Endothelial cell (in vitro differentiated cells): ENCODE measurements around the gene GABBR2. TPM values are rescaled to one million over a fixed set of nuclear protein-coding genes. Genes with fewer than 3 reads are reported as not detected.
"Not testable (repeated sequence)": the region's sequence is repeated elsewhere in the genome, so short reads cannot be mapped to it uniquely, and the experiment has no call there.

ENCODE experiments used
- DNase-seq: peaks from one replicate; pipeline ENCODE4 v3.0.0; 2021; ENCODE audit warnings: low spot score
- H3K27ac Mint-ChIP-seq: one replicate; pipeline ENCODE4 v1.8.0; 2021; ENCODE audit warnings: mixed read lengths, inconsistent platforms; ENCODE audit not compliant: unreplicated experiment
- H3K27me3 Mint-ChIP-seq: one replicate; pipeline ENCODE4 v1.8.0; 2021; ENCODE audit warnings: mild to moderate bottlenecking, moderate library complexity, mixed read lengths, inconsistent platforms; ENCODE audit not compliant: unreplicated experiment
- H3K36me3 Mint-ChIP-seq: one replicate; pipeline ENCODE4 v1.8.0; 2021; ENCODE audit warnings: mild to moderate bottlenecking, low read depth, mixed read lengths, inconsistent platforms; ENCODE audit not compliant: unreplicated experiment
- H3K4me1 Mint-ChIP-seq: one replicate; pipeline ENCODE4 v1.8.0; 2021; ENCODE audit warnings: mild to moderate bottlenecking, mixed read lengths, inconsistent platforms; ENCODE audit not compliant: unreplicated experiment
- H3K4me3 Mint-ChIP-seq: one replicate; pipeline ENCODE4 v1.8.0; 2021; ENCODE audit warnings: mild to moderate bottlenecking, mixed read lengths, inconsistent platforms; ENCODE audit not compliant: unreplicated experiment
- H3K9me3 Mint-ChIP-seq: one replicate; pipeline ENCODE4 v1.8.0; 2021; ENCODE audit warnings: mixed read lengths, inconsistent platforms; ENCODE audit not compliant: unreplicated experiment
- total RNA-seq: library from RNA; stranded (reverse); fragmentation: NEBNext Ultra II Directional; extraction: Animal tissue kit (Norgen Biotek cat#: 25700); gene quantifications from one replicate; pipeline ENCODE4 v1.2.1, GENCODE V29; 2021; ENCODE audit not compliant: unreplicated experiment
- TF ChIP-seq, protein P1 (sequence below): fragments of 200-600 bp; sonication (generic); IDR thresholded peaks from one replicate; pipeline ENCODE4 v1.5.0; 2021; ENCODE audit warnings: antibody characterized with exemption; ENCODE audit not compliant: unreplicated experiment

Gene GABBR2
- total RNA-seq, 1 donor from 2014 or later = 0.46 TPM

DNA sequence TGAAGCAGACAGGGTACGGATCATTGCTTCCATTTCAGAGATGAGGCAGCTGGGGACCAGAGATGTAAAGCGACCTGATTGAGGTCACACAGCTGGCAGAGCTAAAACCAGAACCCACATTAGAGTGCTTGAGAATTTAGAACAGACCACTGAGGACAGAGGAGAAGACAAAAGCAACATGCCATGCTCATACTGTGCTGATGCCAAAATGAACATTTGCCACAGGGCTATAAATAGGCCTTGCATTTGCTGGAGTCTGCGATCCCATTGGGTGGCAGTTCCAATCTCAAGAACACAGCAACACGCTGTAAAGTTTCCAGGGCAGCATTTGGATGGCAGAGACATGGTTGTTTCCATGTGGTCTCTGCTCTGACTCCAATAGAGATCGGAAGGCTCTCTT lies 230.9 kb downstream of the GABBR2 start:
- H3K36me3 Mint-ChIP-seq = no peaks in the 10 kb centered on the region
- H3K9me3 Mint-ChIP-seq = no peaks in the 10 kb centered on the region
- no peak for DNase-seq
- H3K4me3 Mint-ChIP-seq = no peak overlapping the region
- H3K4me1 Mint-ChIP-seq = no peaks in the 10 kb centered on the region
- peaks cover 3% of the 10 kb centered on the region for H3K27me3 Mint-ChIP-seq
- H3K27ac Mint-ChIP-seq = no peak overlapping the region
- TF ChIP-seq, protein P1, sequence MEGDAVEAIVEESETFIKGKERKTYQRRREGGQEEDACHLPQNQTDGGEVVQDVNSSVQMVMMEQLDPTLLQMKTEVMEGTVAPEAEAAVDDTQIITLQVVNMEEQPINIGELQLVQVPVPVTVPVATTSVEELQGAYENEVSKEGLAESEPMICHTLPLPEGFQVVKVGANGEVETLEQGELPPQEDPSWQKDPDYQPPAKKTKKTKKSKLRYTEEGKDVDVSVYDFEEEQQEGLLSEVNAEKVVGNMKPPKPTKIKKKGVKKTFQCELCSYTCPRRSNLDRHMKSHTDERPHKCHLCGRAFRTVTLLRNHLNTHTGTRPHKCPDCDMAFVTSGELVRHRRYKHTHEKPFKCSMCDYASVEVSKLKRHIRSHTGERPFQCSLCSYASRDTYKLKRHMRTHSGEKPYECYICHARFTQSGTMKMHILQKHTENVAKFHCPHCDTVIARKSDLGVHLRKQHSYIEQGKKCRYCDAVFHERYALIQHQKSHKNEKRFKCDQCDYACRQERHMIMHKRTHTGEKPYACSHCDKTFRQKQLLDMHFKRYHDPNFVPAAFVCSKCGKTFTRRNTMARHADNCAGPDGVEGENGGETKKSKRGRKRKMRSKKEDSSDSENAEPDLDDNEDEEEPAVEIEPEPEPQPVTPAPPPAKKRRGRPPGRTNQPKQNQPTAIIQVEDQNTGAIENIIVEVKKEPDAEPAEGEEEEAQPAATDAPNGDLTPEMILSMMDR = no peak

DNA sequence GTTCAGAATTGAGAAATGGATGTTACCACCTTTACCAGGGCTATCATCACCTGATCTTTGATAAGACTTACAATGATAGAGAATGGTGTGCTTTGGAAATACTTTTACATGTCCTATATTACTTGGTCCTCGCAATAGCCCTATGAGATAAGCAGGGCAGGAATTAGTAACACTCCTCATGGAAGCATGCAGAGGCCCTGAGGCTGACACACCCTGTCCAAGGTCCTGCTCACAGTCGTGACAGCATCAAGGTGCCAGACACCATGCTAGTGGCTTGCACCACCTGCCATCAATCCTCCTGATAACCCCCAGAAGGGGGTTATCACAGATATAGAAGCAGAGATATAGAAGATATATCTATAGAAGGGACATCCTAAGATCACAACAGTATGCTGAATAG lies 236.5 kb downstream of the GABBR2 start:
- Mint-ChIP-seq H3K27ac (no peak overlapping the region), H3K4me1 (no peaks in the 10 kb centered on the region), H3K36me3 (no peaks in the 10 kb centered on the region), H3K4me3 (no peak overlapping the region), H3K9me3 (no peaks in the 10 kb centered on the region), H3K27me3 (peaks cover 4% of the 10 kb centered on the region)
- DNase-seq = no peak
- TF ChIP-seq, protein P1 = no peak

DNA sequence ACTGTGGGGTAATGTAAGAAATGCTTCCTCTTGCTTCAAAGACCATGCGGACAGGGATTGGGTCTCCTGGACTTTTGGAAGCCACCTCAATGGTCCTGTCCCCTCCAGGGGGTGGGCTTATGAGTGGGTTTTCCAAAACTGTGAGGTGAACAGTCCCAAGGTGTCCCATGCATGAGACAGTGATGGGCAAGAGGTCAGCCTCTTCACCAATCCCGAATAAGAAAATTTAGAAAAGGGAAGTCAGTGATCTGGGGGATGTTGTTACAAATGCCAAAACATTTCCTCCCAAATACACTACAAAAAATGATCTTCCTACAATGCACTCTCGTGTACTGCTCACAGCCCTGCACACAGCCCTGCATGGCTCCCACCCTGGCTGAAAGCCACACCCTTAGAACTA lies 237.6 kb downstream of the GABBR2 start:
- TF ChIP-seq, protein P1 = no peak
- DNase-seq = no peak
- H3K4me1 Mint-ChIP-seq = peaks cover 3% of the 10 kb centered on the region
- no peak overlapping the region for H3K4me3 Mint-ChIP-seq
- H3K27me3 Mint-ChIP-seq = peaks cover 5% of the 10 kb centered on the region
- H3K27ac Mint-ChIP-seq = no peak overlapping the region
- H3K9me3 Mint-ChIP-seq = no peaks in the 10 kb centered on the region
- H3K36me3 Mint-ChIP-seq = peaks cover 4% of the 10 kb centered on the region

DNA sequence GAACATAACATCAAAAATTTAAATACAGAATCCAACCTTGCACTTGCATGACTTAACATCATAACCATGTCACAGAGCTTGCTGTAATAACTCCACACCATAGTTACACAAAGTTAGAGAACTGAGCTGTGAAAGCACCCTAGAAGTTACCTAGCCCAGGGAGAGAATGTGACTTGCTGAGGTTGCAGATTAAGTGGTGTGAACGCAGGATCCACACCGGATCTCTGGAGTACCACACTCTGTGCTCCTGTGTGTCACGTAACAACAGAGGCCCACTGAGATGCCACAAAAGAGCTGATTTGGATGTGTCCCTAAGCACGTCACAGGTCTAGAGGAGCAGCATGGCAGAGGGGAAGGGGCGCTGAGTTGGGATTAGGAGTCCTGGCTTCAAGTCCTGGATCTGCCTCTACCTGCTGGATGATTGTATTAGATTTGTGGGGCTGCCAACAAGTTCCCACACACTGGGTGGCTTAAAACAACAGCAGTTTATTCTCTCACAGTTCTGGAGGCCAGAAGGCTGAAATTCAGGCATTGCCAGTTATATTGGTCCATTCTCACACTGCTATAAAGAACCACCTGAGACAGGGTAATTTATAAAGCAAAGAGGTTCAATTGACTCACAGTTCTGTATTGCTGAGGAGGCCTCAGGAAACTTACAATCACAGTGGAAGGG lies 240.0 kb downstream of the GABBR2 start:
- Mint-ChIP-seq H3K4me3 (no peak overlapping the region), H3K4me1 (peaks cover 6% of the 10 kb centered on the region), H3K9me3 (no peaks in the 10 kb centered on the region), H3K27ac (no peak overlapping the region), H3K27me3 (peaks cover 5% of the 10 kb centered on the region), H3K36me3 (peaks cover 4% of the 10 kb centered on the region)
- DNase-seq = no peak
- TF ChIP-seq, protein P1 = no peak

DNA sequence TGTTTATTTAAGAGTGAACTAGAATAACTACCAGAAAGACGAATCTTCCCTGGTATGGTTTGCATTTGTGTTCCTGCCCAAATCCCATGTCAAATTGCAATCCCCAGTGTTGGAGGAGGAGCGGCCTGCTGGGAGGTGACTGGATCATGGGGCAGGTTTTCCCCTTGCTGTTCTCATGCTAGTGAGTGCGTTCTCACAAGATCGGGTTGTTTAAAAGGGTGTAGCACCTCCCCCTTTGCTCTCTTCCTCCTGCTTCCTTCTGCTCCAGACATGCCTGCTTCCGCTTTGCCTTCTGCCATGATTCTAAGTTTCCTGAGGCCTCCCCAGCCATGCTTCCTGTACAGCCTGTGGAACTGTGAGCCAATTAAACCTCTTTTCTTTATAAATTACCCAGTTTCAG lies 242.9 kb downstream of the GABBR2 start:
- Mint-ChIP-seq H3K4me3 (no peak overlapping the region), H3K27ac (no peak overlapping the region), H3K9me3 (no peaks in the 10 kb centered on the region), H3K36me3 (peaks cover 15% of the 10 kb centered on the region), H3K4me1 (peaks cover 6% of the 10 kb centered on the region), H3K27me3 (peaks cover 3% of the 10 kb centered on the region)
- DNase-seq = no peak
- TF ChIP-seq, protein P1 = no peak

DNA sequence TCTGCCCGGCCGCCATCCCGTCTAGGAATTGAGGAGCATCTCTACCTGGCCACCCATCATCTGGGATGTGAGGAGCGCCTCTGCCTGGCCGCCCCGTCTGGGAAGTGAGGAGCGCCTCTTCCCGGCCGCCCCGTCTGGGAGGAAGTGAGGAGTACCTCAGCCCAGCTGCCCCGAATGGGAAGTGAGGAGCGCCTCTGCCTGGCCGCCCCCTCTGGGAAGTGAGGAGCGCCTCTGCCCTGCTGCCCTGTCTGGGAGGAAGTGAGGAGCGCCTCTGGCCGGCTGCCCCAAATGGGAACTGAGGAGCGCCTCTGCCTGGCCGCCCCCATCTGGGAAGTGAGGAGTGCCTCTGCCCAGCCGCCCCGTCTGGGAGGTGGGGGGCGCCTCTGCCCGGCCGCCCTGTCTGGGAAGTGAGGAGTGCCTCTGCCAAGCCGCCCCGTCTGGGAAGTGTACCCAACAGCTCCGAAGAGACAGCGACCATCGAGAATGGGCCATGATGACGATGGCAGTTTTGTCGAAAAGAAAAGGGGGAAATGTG lies 244.5 kb downstream of the GABBR2 start:
- not testable (repeated sequence) for H3K4me1 Mint-ChIP-seq, H3K27me3 Mint-ChIP-seq, DNase-seq, H3K9me3 Mint-ChIP-seq, H3K27ac Mint-ChIP-seq, H3K4me3 Mint-ChIP-seq
- peaks cover 15% of the 10 kb centered on the region for H3K36me3 Mint-ChIP-seq
